ENCODE results near the gene CNTN5.

The CNTN5 gene

GRCh38 chr11:100328626-100329340 lies 1308.0 kb downstream of the CNTN5 start:
- DNase-seq (ENCODE audit: low read depth in 3 of 3) = no peak

- DNase-seq (ENCODE audit: low read depth in 3 of 3) = no peak
These were observed 1308.6 kb downstream of the CNTN5 start for GRCh38 chr11:100329352-100329751.

- DNase-seq (ENCODE audit: low read depth in 3 of 3) = no peak
These were observed 1316.1 kb downstream of the CNTN5 start for GRCh38 chr11:100336873-100337272.

GRCh38 chr11:100338144-100338840 lies 1317.5 kb downstream of the CNTN5 start:
- DNase-seq (ENCODE audit: low read depth in 3 of 3) = no peak

GRCh38 chr11:100340466-100341319 lies 1319.9 kb downstream of the CNTN5 start:
- no peak for DNase-seq (ENCODE audit: low read depth in 3 of 3)

- no peak for DNase-seq (ENCODE audit: low read depth in 3 of 3)
These were observed 1332.3 kb downstream of the CNTN5 start for GRCh38 chr11:100353083-100353482.

GRCh38 chr11:100354736-100355135 lies 1334.0 kb downstream of the CNTN5 start:
- no peak for DNase-seq (ENCODE audit: low read depth in 3 of 3)

- DNase-seq (ENCODE audit: low read depth in 3 of 3) = no peak
These were observed 1335.3 kb downstream of the CNTN5 start for GRCh38 chr11:100356035-100356434.

GRCh38 chr11:100359281-100359680 lies 1338.5 kb downstream of the CNTN5 start:
- DNase-seq (ENCODE audit: low read depth in 3 of 3) = no peak

GRCh38 chr11:100367892-100368291 lies 1347.1 kb downstream of the CNTN5 start:
- no peak for DNase-seq (ENCODE audit: low read depth in 3 of 3)

- DNase-seq (ENCODE audit: low read depth in 3 of 3) = no peak
These were observed 1362.7 kb downstream of the CNTN5 start for GRCh38 chr11:100383357-100383865.

GRCh38 chr11:100396266-100396665 lies 1375.5 kb downstream of the CNTN5 start:
- DNase-seq (ENCODE audit: low read depth in 3 of 3) = no peak

- DNase-seq (ENCODE audit: low read depth in 3 of 3) = no peak
These were observed 1376.7 kb downstream of the CNTN5 start for GRCh38 chr11:100397401-100397800.

- DNase-seq (ENCODE audit: low read depth in 3 of 3) = no peak
These were observed 1383.1 kb downstream of the CNTN5 start for GRCh38 chr11:100403816-100404215.

- no peak for DNase-seq (ENCODE audit: low read depth in 3 of 3)
These were observed 1384.2 kb downstream of the CNTN5 start for GRCh38 chr11:100404907-100405306.

All from stimulated activated CD4-positive, alpha-beta T cell treated with anti-CD3 and anti-CD28 coated beads, TNF-alpha, amount 100 ng/mL, for 24 hours (primary cell).